ENCODE data around the gene NCBP1.

NCBP1 gene

GRCh38 chr9:97704345-97704677, 70.7 kb downstream of the NCBP1 start:
- no peaks in the 10 kb centered on the region for H3K36me3 ChIP-seq (ENCODE audit: insufficient read depth, insufficient read length, low read length)
- DNase-seq (ENCODE audit: low read depth, low spot score) = no peak
- no peak for TF ChIP-seq ZNF274 (IDR thresholded peaks at IDR 0.05; ENCODE audit: low read depth, low read length)
- no peak for TF ChIP-seq SUZ12 (IDR thresholded peaks at IDR 0.05; ENCODE audit: extremely low read depth, insufficient read depth, insufficient read length)
- no peak for TF ChIP-seq YY1 (IDR thresholded peaks at IDR 0.05; ENCODE audit: insufficient read depth, insufficient read length)
- no peak overlapping the region for H3K9ac ChIP-seq (ENCODE audit: insufficient read length, low read depth)
- peaks cover 7% of the 10 kb centered on the region for H3K4me1 ChIP-seq (ENCODE audit: insufficient read depth, insufficient read length)
- H3K4me3 ChIP-seq (ENCODE audit: insufficient read length, low read depth) = no peak overlapping the region
- H3K27me3 ChIP-seq (ENCODE audit: insufficient read depth, insufficient read length) = peaks cover 15% of the 10 kb centered on the region
- H3K9me3 ChIP-seq (ENCODE audit: insufficient read depth, low read length) = no peaks in the 10 kb centered on the region

DNA sequence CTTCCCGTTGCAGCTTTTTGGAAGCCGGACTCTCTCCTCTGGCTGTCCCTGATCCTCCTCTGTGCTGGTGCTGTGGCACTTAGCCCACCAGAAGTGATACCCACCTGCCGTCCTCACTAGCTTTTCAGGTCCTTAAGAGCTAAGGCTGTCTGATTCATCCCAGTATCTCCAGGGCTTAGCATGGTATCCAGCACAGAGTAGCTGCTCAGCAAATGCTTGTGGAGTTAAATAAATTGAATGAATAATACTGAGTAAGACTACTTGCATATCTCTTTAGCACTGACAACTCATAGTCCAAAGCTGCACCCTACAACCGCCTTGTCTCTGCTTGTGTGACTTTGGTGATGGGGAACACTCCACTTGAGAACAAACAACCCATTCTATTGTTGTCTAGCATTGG, 71.2 kb downstream of the NCBP1 start:
- Histone ChIP-seq H3K27me3 (ENCODE audit: insufficient read depth, insufficient read length) (peaks cover 17% of the 10 kb centered on the region), H3K4me3 (ENCODE audit: insufficient read length, low read depth) (no peak overlapping the region), H3K9ac (ENCODE audit: insufficient read length, low read depth) (no peak overlapping the region), H3K9me3 (ENCODE audit: insufficient read depth, low read length) (no peaks in the 10 kb centered on the region), H3K36me3 (ENCODE audit: insufficient read depth, insufficient read length, low read length) (no peaks in the 10 kb centered on the region), H3K4me1 (ENCODE audit: insufficient read depth, insufficient read length) (peaks cover 7% of the 10 kb centered on the region)
- DNase-seq (ENCODE audit: low read depth, low spot score) = no peak
- TF ChIP-seq SUZ12 (IDR thresholded peaks at IDR 0.05; ENCODE audit: extremely low read depth, insufficient read depth, insufficient read length) = no peak
- no peak for TF ChIP-seq YY1 (IDR thresholded peaks at IDR 0.05; ENCODE audit: insufficient read depth, insufficient read length)
- TF ChIP-seq ZNF274 (IDR thresholded peaks at IDR 0.05; ENCODE audit: low read depth, low read length) = no peak

DNA sequence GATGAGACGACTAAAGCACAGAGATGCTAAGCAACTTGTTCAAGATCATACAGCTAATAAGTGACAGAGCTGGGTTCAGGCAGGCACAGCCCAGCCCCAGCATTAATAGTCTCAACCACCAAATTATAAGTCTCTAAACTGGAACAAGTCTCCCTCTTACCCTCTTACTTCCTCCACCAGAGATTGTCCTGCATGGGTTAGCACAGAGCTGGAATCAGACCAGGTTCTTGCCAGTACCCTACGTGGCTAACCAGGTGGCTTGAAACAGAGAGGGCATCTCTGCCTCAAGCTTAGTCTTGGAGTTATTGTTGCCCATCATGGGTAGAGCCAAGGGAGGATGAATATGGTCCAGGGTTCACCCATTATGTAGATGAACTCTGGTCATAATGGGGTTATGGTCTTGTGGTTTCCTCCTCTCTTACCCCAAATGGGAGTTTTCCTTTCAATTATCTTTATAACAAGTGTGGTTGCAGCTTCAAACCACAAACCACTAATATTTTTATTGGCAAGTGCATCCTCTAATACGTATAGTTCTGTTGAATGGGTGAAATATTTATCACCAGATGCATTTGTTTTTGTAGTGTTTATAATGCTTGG, 71.8 kb downstream of the NCBP1 start:
- DNase-seq (ENCODE audit: low read depth, low spot score) = no peak
- Histone ChIP-seq H3K27me3 (ENCODE audit: insufficient read depth, insufficient read length) (peaks cover 13% of the 10 kb centered on the region), H3K4me3 (ENCODE audit: insufficient read length, low read depth) (no peak overlapping the region), H3K36me3 (ENCODE audit: insufficient read depth, insufficient read length, low read length) (no peaks in the 10 kb centered on the region), H3K9me3 (ENCODE audit: insufficient read depth, low read length) (no peaks in the 10 kb centered on the region), H3K9ac (ENCODE audit: insufficient read length, low read depth) (no peak overlapping the region), H3K4me1 (ENCODE audit: insufficient read depth, insufficient read length) (peaks cover 7% of the 10 kb centered on the region)
- TF ChIP-seq ZNF274 (IDR thresholded peaks at IDR 0.05; ENCODE audit: low read depth, low read length) (no peak), SUZ12 (IDR thresholded peaks at IDR 0.05; ENCODE audit: extremely low read depth, insufficient read depth, insufficient read length) (no peak), YY1 (IDR thresholded peaks at IDR 0.05; ENCODE audit: insufficient read depth, insufficient read length) (no peak)

DNA sequence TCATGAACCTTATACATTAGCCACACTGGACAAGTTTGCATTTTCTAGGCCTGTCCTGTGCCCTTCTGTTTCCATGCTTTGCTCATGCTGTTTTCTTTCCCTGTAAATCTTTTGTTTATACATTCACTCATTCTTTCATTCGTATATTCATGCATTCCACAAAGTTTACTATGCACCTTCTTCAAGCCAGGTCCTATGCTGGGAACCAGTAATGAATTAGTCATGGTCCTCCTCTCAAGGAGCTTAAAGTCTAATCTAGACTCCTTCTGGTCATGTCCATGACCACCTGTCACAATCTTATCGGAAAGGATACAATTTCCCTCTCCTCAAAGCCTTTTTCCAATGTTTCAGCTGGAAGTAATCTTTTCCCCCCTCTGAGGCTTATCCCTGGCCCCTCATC, 72.6 kb downstream of the NCBP1 start:
- Histone ChIP-seq H3K36me3 (ENCODE audit: insufficient read depth, insufficient read length, low read length) (no peaks in the 10 kb centered on the region), H3K27me3 (ENCODE audit: insufficient read depth, insufficient read length) (peaks cover 13% of the 10 kb centered on the region), H3K9me3 (ENCODE audit: insufficient read depth, low read length) (no peaks in the 10 kb centered on the region), H3K9ac (ENCODE audit: insufficient read length, low read depth) (no peak overlapping the region), H3K4me3 (ENCODE audit: insufficient read length, low read depth) (no peak overlapping the region), H3K4me1 (ENCODE audit: insufficient read depth, insufficient read length) (peaks cover 5% of the 10 kb centered on the region)
- TF ChIP-seq SUZ12 (IDR thresholded peaks at IDR 0.05; ENCODE audit: extremely low read depth, insufficient read depth, insufficient read length) = no peak
- no peak for TF ChIP-seq YY1 (IDR thresholded peaks at IDR 0.05; ENCODE audit: insufficient read depth, insufficient read length)
- no peak for TF ChIP-seq ZNF274 (IDR thresholded peaks at IDR 0.05; ENCODE audit: low read depth, low read length)
- no peak for DNase-seq (ENCODE audit: low read depth, low spot score)

GRCh38 chr9:97710356-97711222, 77.0 kb downstream of the NCBP1 start:
- peak; percentile 65 for DNase-seq (ENCODE audit: low read depth, low spot score)
- no peak overlapping the region for H3K4me3 ChIP-seq (ENCODE audit: insufficient read length, low read depth)

GRCh38 chr9:97711223-97711626, 77.6 kb downstream of the NCBP1 start:
- Histone ChIP-seq H3K9me3 (ENCODE audit: insufficient read depth, low read length) (no peaks in the 10 kb centered on the region), H3K36me3 (ENCODE audit: insufficient read depth, insufficient read length, low read length) (no peaks in the 10 kb centered on the region), H3K4me1 (ENCODE audit: insufficient read depth, insufficient read length) (no peaks in the 10 kb centered on the region), H3K27me3 (ENCODE audit: insufficient read depth, insufficient read length) (peaks cover 24% of the 10 kb centered on the region), H3K4me3 (ENCODE audit: insufficient read length, low read depth) (no peak overlapping the region), H3K9ac (ENCODE audit: insufficient read length, low read depth) (no peak overlapping the region)
- DNase-seq (ENCODE audit: low read depth, low spot score) = no peak
- TF ChIP-seq ZNF274 (IDR thresholded peaks at IDR 0.05; ENCODE audit: low read depth, low read length) = no peak
- TF ChIP-seq YY1 (IDR thresholded peaks at IDR 0.05; ENCODE audit: insufficient read depth, insufficient read length) = no peak
- no peak for TF ChIP-seq SUZ12 (IDR thresholded peaks at IDR 0.05; ENCODE audit: extremely low read depth, insufficient read depth, insufficient read length)

More at GRCh38 chr9:97710356-97711222, 77.0 kb downstream of the NCBP1 start:
- H3K27me3 ChIP-seq (ENCODE audit: insufficient read depth, insufficient read length) = peaks cover 24% of the 10 kb centered on the region
- H3K36me3 ChIP-seq (ENCODE audit: insufficient read depth, insufficient read length, low read length) = no peaks in the 10 kb centered on the region
- no peaks in the 10 kb centered on the region for H3K9me3 ChIP-seq (ENCODE audit: insufficient read depth, low read length)
- no peaks in the 10 kb centered on the region for H3K4me1 ChIP-seq (ENCODE audit: insufficient read depth, insufficient read length)
- H3K9ac ChIP-seq (ENCODE audit: insufficient read length, low read depth) = no peak overlapping the region
- TF ChIP-seq ZNF274 (IDR thresholded peaks at IDR 0.05; ENCODE audit: low read depth, low read length) (no peak), YY1 (IDR thresholded peaks at IDR 0.05; ENCODE audit: insufficient read depth, insufficient read length) (no peak), SUZ12 (IDR thresholded peaks at IDR 0.05; ENCODE audit: extremely low read depth, insufficient read depth, insufficient read length) (no peak)

DNA sequence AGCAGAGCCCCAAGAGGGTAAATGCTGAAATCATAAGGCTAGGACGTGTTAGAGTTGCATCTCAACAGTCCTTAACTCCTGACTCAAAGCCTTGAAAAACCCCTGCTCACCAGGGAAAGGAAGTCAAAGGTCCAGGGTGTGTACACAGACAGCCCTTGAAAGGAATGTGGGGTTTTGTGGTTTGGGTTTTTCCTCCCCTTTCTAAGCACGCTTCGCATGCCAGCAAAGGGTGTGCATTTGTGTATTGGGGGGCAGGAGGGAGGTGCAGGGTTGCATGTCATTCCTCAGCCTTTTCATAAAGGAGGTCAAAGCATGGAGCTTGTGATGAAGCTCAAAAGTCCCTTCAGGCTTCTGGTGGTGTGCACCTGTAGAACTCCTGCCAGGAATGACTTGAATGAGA, 80.8 kb downstream of the NCBP1 start:
- Histone ChIP-seq H3K36me3 (ENCODE audit: insufficient read depth, insufficient read length, low read length) (no peaks in the 10 kb centered on the region), H3K9ac (ENCODE audit: insufficient read length, low read depth) (no peak overlapping the region), H3K4me3 (ENCODE audit: insufficient read length, low read depth) (no peak overlapping the region), H3K27me3 (ENCODE audit: insufficient read depth, insufficient read length) (peaks cover 12% of the 10 kb centered on the region), H3K4me1 (ENCODE audit: insufficient read depth, insufficient read length) (no peaks in the 10 kb centered on the region), H3K9me3 (ENCODE audit: insufficient read depth, low read length) (no peaks in the 10 kb centered on the region)
- no peak for DNase-seq (ENCODE audit: low read depth, low spot score)
- TF ChIP-seq ZNF274 (IDR thresholded peaks at IDR 0.05; ENCODE audit: low read depth, low read length) = no peak
- no peak for TF ChIP-seq SUZ12 (IDR thresholded peaks at IDR 0.05; ENCODE audit: extremely low read depth, insufficient read depth, insufficient read length)
- no peak for TF ChIP-seq YY1 (IDR thresholded peaks at IDR 0.05; ENCODE audit: insufficient read depth, insufficient read length)

Measured in NT2/D1 (cell line).